ENCODE data around the gene MAPK8IP3.

GRCh38 chr16:1731073-1731472 lies 25.1 kb downstream of the MAPK8IP3 start:
- no peak for TF ChIP-seq CTCF (IDR thresholded peaks at IDR 0.05; ENCODE audit: insufficient read depth, low read length, poor library complexity, severe bottlenecking)
- TF ChIP-seq EZH2phosphoT487 (conservative IDR thresholded peaks at IDR 0.05; ENCODE audit: low read length): no peak

Measured in SU-DHL-6 (cell line).